OCI-LY1 (cell line): ENCODE results near the gene CATSPER1.

Experiments used
- H2AFZ ChIP-seq: fragments of 200-600 bp; sonication (generic), shearing (Covaris generic); 2 replicates; pipeline ENCODE4 v1.6.0; 2014; ENCODE audit warnings: antibody characterized with exemption, mild to moderate bottlenecking, low read length
- H3F3A ChIP-seq: fragments of 200-600 bp; sonication (generic), shearing (Covaris generic); 2 replicates; pipeline ENCODE4 v1.6.0; 2014; ENCODE audit warnings: mild to moderate bottlenecking, antibody characterized with exemption, low read length, moderate library complexity; ENCODE audit not compliant: insufficient read depth
- H3K27ac ChIP-seq: fragments of 200-600 bp; sonication (generic); 2 replicates; pipeline ENCODE4 v1.5.1; 2014; ENCODE audit warnings: low read length, mixed run types, mild to moderate bottlenecking, low read depth; ENCODE audit not compliant: poor library complexity, severe bottlenecking
- H3K27me3 ChIP-seq: fragments of 200-600 bp; sonication (generic); 2 replicates; pipeline ENCODE4 v1.6.0; 2014; ENCODE audit warnings: antibody characterized with exemption, mild to moderate bottlenecking, low read length, moderate library complexity; ENCODE audit not compliant: insufficient read depth
- H3K36me3 ChIP-seq: fragments of 200-600 bp; sonication (generic); 2 replicates; pipeline ENCODE4 v1.6.1; 2014; ENCODE audit warnings: mild to moderate bottlenecking, antibody characterized with exemption, low read length, moderate library complexity, mixed read lengths; ENCODE audit not compliant: insufficient read depth
- H3K4me1 ChIP-seq: fragments of 200-600 bp; sonication (generic); 2 replicates; pipeline ENCODE4 v1.5.1; 2014; ENCODE audit warnings: mild to moderate bottlenecking, low read length, moderate library complexity; ENCODE audit not compliant: insufficient read depth, severe bottlenecking
- H3K4me2 ChIP-seq: fragments of 200-600 bp; sonication (generic), shearing (Covaris generic); 2 replicates; pipeline ENCODE4 v1.6.1; 2014; ENCODE audit warnings: low read length
- H3K4me3 ChIP-seq: fragments of 200-600 bp; sonication (generic); 2 replicates; pipeline ENCODE4 v1.5.1; 2014; ENCODE audit warnings: low read length, low read depth, mild to moderate bottlenecking, mixed read lengths; ENCODE audit not compliant: poor library complexity, severe bottlenecking
- H3K79me2 ChIP-seq: fragments of 200-600 bp; shearing (Covaris generic); 2 replicates; pipeline ENCODE4 v1.6.1; 2016; ENCODE audit warnings: mixed run types, low read length, mixed read lengths; ENCODE audit not compliant: insufficient read depth
- H3K9ac ChIP-seq: fragments of 200-600 bp; sonication (generic), shearing (Covaris generic); 2 replicates; pipeline ENCODE4 v1.6.1; 2014; ENCODE audit warnings: mild to moderate bottlenecking, low read length, mixed read lengths
- H3K9me2 ChIP-seq: fragments of 200-600 bp; sonication (generic), shearing (Covaris generic); 2 replicates; pipeline ENCODE4 v1.6.1; 2014; ENCODE audit warnings: low read depth, mild to moderate bottlenecking, low read length, mixed read lengths
- H3K9me3 ChIP-seq: fragments of 200-600 bp; shearing (Covaris generic); 2 replicates; pipeline ENCODE4 v1.6.1; 2014; ENCODE audit warnings: low read length, mixed read lengths
- H4K20me1 ChIP-seq: fragments of 200-600 bp; sonication (generic), shearing (Covaris generic); 2 replicates; pipeline ENCODE4 v1.6.0; 2016; ENCODE audit warnings: mild to moderate bottlenecking, low read length; ENCODE audit not compliant: insufficient read depth
- CTCF ChIP-seq: fragments of 200-600 bp; sonication (generic), shearing (Covaris generic); IDR thresholded peaks from 2 replicates; pipeline ENCODE4 v1.5.1; 2017; ENCODE audit warnings: mild to moderate bottlenecking, antibody characterized with exemption, low read length, moderate library complexity, mixed read lengths
- EZH2 ChIP-seq: fragments of 200-600 bp; sonication (generic), shearing (Covaris generic); IDR thresholded peaks from 2 replicates; pipeline ENCODE4 v1.8.0; 2017; ENCODE audit warnings: borderline replicate concordance, mixed run types, mild to moderate bottlenecking, antibody characterized with exemption, low read length, moderate library complexity, mixed read lengths

CATSPER1 gene

GRCh38 chr11:66044757-66045156 lies 18.5 kb upstream of the CATSPER1 start:
- H3K9ac ChIP-seq, result peak overlapping the region; percentile 27; the same call in 1 of the 2 replicates
- peak overlapping the region; percentile 28 for H3K4me3 ChIP-seq
- peaks cover 5% of the 10 kb centered on the region; the same call in 1 of the 2 replicates for H3K27me3 ChIP-seq

GRCh38 chr11:66042996-66043906 lies 17.0 kb upstream of the CATSPER1 start:
- no peaks in the 10 kb centered on the region for H3K79me2 ChIP-seq
- H3K4me3 ChIP-seq, result no peak overlapping the region
- H2AFZ ChIP-seq, result no peak overlapping the region
- H3K27me3 ChIP-seq, result peaks cover 5% of the 10 kb centered on the region; the same call in 1 of the 2 replicates
- H4K20me1 ChIP-seq, result no peaks in the 10 kb centered on the region
- H3K9me2 ChIP-seq, result no peaks in the 10 kb centered on the region
- H3K9me3 ChIP-seq, result no peaks in the 10 kb centered on the region
- H3K4me1 ChIP-seq, result peaks cover 11% of the 10 kb centered on the region
- no peak overlapping the region for H3K27ac ChIP-seq
- H3K36me3 ChIP-seq, result no peaks in the 10 kb centered on the region
- no peak overlapping the region for H3K4me2 ChIP-seq
- TF ChIP-seq EZH2, result no peak
- no peak for TF ChIP-seq CTCF
- H3F3A ChIP-seq, result no peaks in the 10 kb centered on the region
- H3K9ac ChIP-seq, result no peak overlapping the region

More at GRCh38 chr11:66044757-66045156, 18.5 kb upstream of the CATSPER1 start:
- Histone ChIP-seq H3K36me3 (no peaks in the 10 kb centered on the region), H3K79me2 (no peaks in the 10 kb centered on the region), H3K4me2 (peak overlapping the region; percentile 61), H3K9me3 (no peaks in the 10 kb centered on the region), H4K20me1 (no peaks in the 10 kb centered on the region), H3K9me2 (no peaks in the 10 kb centered on the region), H2AFZ (no peak overlapping the region), H3K4me1 (peaks cover 14% of the 10 kb centered on the region), H3F3A (no peaks in the 10 kb centered on the region), H3K27ac (no peak overlapping the region)
- TF ChIP-seq CTCF (no peak), EZH2 (no peak)

- Histone ChIP-seq H3K27ac (no peak overlapping the region), H3K9ac (no peak overlapping the region), H3F3A (no peaks in the 10 kb centered on the region), H3K36me3 (no peaks in the 10 kb centered on the region), H3K4me2 (no peak overlapping the region), H3K4me3 (no peak overlapping the region), H3K27me3 (peaks cover 5% of the 10 kb centered on the region), H3K4me1 (peaks cover 11% of the 10 kb centered on the region), H4K20me1 (no peaks in the 10 kb centered on the region), H3K9me3 (no peaks in the 10 kb centered on the region), H2AFZ (no peak overlapping the region), H3K9me2 (no peaks in the 10 kb centered on the region), H3K79me2 (no peaks in the 10 kb centered on the region)
- TF ChIP-seq CTCF (no peak), EZH2 (no peak)
These were observed 16.1 kb upstream of the CATSPER1 start for GRCh38 chr11:66042227-66042995.
